Measurements from ENCODE around the gene CITED4.

- no peak for TF ChIP-seq POLR2A (IDR thresholded peaks at IDR 0.05; ENCODE audit: extremely low read depth, insufficient read length)
- TF ChIP-seq CTCF (IDR thresholded peaks at IDR 0.05; ENCODE audit: low read depth, low read length) = no peak
- no peak for TF ChIP-seq MAX (IDR thresholded peaks at IDR 0.05; ENCODE audit: low read depth, low read length)
- TF ChIP-seq MYC (IDR thresholded peaks at IDR 0.05; ENCODE audit: low read depth, low read length) = no peak
Measured at GRCh38 chr1:40906781-40907400, 44.7 kb upstream of the CITED4 start.
